Stimulated activated naive CD8-positive, alpha-beta T cell treated with anti-CD3 and anti-CD28 coated beads, Interleukin-15, Interleukin-2, amounts not matched to agents 100 ng/mL and 50 ng/mL, for 24 hours (primary cell): Measurements from ENCODE around the gene ZFAND4.
"Not testable (repeated sequence)": the region's sequence is repeated elsewhere in the genome, so short reads cannot be mapped to it uniquely, and the experiment has no call there.

ENCODE experiments used
- H3K27ac Mint-ChIP-seq: one replicate; pipeline ENCODE4 v1.8.0; 2021; ENCODE audit warnings: mild to moderate bottlenecking, mixed read lengths
- H3K27me3 Mint-ChIP-seq: one replicate; pipeline ENCODE4 v1.8.0; 2021; ENCODE audit warnings: mixed read lengths
- H3K36me3 Mint-ChIP-seq: one replicate; pipeline ENCODE4 v1.8.0; 2021; ENCODE audit warnings: low read depth, mixed read lengths
- H3K4me1 Mint-ChIP-seq: one replicate; pipeline ENCODE4 v1.8.0; 2021; ENCODE audit warnings: low read depth, mixed read lengths
- H3K4me3 Mint-ChIP-seq: one replicate; pipeline ENCODE4 v1.8.0; 2021; ENCODE audit warnings: mild to moderate bottlenecking, mixed read lengths
- H3K9me3 Mint-ChIP-seq: one replicate; pipeline ENCODE4 v1.8.0; 2021; ENCODE audit warnings: mixed read lengths

Gene ZFAND4

GRCh38 chr10:45586028-45586824, 86.3 kb downstream of the ZFAND4 start:
- H3K4me1 Mint-ChIP-seq: peaks cover 20% of the 10 kb centered on the region
- H3K27ac Mint-ChIP-seq: no peak overlapping the region
- H3K4me3 Mint-ChIP-seq: no peak overlapping the region
- H3K27me3 Mint-ChIP-seq: no peaks in the 10 kb centered on the region
- H3K36me3 Mint-ChIP-seq: peaks cover 25% of the 10 kb centered on the region
- peaks cover 4% of the 10 kb centered on the region for H3K9me3 Mint-ChIP-seq

- peaks cover 4% of the 10 kb centered on the region for H3K9me3 Mint-ChIP-seq
- H3K27me3 Mint-ChIP-seq: no peaks in the 10 kb centered on the region
- H3K4me1 Mint-ChIP-seq: peaks cover 27% of the 10 kb centered on the region
- no peak overlapping the region for H3K4me3 Mint-ChIP-seq
- H3K36me3 Mint-ChIP-seq: peaks cover 16% of the 10 kb centered on the region
- no peak overlapping the region for H3K27ac Mint-ChIP-seq
Observed at GRCh38 chr10:45585131-45585530, 87.4 kb downstream of the ZFAND4 start.

- no peaks in the 10 kb centered on the region for H3K27me3 Mint-ChIP-seq
- H3K27ac Mint-ChIP-seq: peak overlapping the region; percentile 19
- no peak overlapping the region for H3K4me3 Mint-ChIP-seq
- H3K4me1 Mint-ChIP-seq: peaks cover 28% of the 10 kb centered on the region
- H3K9me3 Mint-ChIP-seq: peaks cover 4% of the 10 kb centered on the region
- peaks cover 2% of the 10 kb centered on the region for H3K36me3 Mint-ChIP-seq
Observed at GRCh38 chr10:45582386-45582781, 90.2 kb downstream of the ZFAND4 start.

GRCh38 chr10:45581582-45582385, 90.8 kb downstream of the ZFAND4 start:
- Mint-ChIP-seq H3K4me1 (peaks cover 31% of the 10 kb centered on the region), H3K27ac (peak overlapping the region; percentile 92), H3K27me3 (no peaks in the 10 kb centered on the region), H3K36me3 (no peaks in the 10 kb centered on the region), H3K4me3 (peak overlapping the region; percentile 83), H3K9me3 (peaks cover under 1% of the 10 kb centered on the region)

GRCh38 chr10:45581216-45581549, 91.4 kb downstream of the ZFAND4 start:
- Mint-ChIP-seq H3K27ac (peak overlapping the region; percentile 92), H3K9me3 (no peaks in the 10 kb centered on the region), H3K4me3 (peak overlapping the region; percentile 83), H3K4me1 (peaks cover 31% of the 10 kb centered on the region), H3K27me3 (no peaks in the 10 kb centered on the region), H3K36me3 (no peaks in the 10 kb centered on the region)

- Mint-ChIP-seq H3K27me3 (no peaks in the 10 kb centered on the region), H3K4me1 (peaks cover 31% of the 10 kb centered on the region), H3K36me3 (no peaks in the 10 kb centered on the region), H3K9me3 (no peaks in the 10 kb centered on the region), H3K4me3 (peak overlapping the region; percentile 83), H3K27ac (peak overlapping the region; percentile 92)
Observed at GRCh38 chr10:45580371-45581215, 92.0 kb downstream of the ZFAND4 start.

GRCh38 chr10:45578384-45578971, 94.1 kb downstream of the ZFAND4 start:
- Mint-ChIP-seq H3K27ac (no peak overlapping the region), H3K36me3 (no peaks in the 10 kb centered on the region), H3K4me1 (peaks cover 27% of the 10 kb centered on the region), H3K27me3 (no peaks in the 10 kb centered on the region), H3K4me3 (no peak overlapping the region), H3K9me3 (no peaks in the 10 kb centered on the region)

- no peaks in the 10 kb centered on the region for H3K36me3 Mint-ChIP-seq
- H3K4me3 Mint-ChIP-seq: no peak overlapping the region
Observed at GRCh38 chr10:45575966-45576597, 96.5 kb downstream of the ZFAND4 start.

GRCh38 chr10:45575032-45575761, 97.4 kb downstream of the ZFAND4 start:
- H3K27me3 Mint-ChIP-seq, H3K36me3 Mint-ChIP-seq, H3K4me1 Mint-ChIP-seq, H3K27ac Mint-ChIP-seq, H3K4me3 Mint-ChIP-seq, H3K9me3 Mint-ChIP-seq: not testable (repeated sequence)

More at GRCh38 chr10:45575966-45576597, 96.5 kb downstream of the ZFAND4 start:
- Mint-ChIP-seq H3K27ac (no peak overlapping the region), H3K4me1 (peaks cover 18% of the 10 kb centered on the region), H3K27me3 (no peaks in the 10 kb centered on the region), H3K9me3 (no peaks in the 10 kb centered on the region)

- Mint-ChIP-seq H3K4me1 (peaks cover 23% of the 10 kb centered on the region), H3K36me3 (no peaks in the 10 kb centered on the region), H3K27ac (peak overlapping the region; percentile 32), H3K27me3 (no peaks in the 10 kb centered on the region), H3K4me3 (no peak overlapping the region), H3K9me3 (no peaks in the 10 kb centered on the region)
Observed at GRCh38 chr10:45569471-45569870, 103.1 kb downstream of the ZFAND4 start.

- no peaks in the 10 kb centered on the region for H3K9me3 Mint-ChIP-seq
- H3K4me3 Mint-ChIP-seq: no peak overlapping the region
- H3K27me3 Mint-ChIP-seq: no peaks in the 10 kb centered on the region
- H3K27ac Mint-ChIP-seq: no peak overlapping the region
- peaks cover 39% of the 10 kb centered on the region for H3K4me1 Mint-ChIP-seq
- H3K36me3 Mint-ChIP-seq: no peaks in the 10 kb centered on the region
Observed at GRCh38 chr10:45566415-45566814, 106.2 kb downstream of the ZFAND4 start.
